HG03159 (cell line): ENCODE results near the gene CSNK1D.

Experiments used
- ATAC-seq: cut with Tn5 transposase; IDR thresholded peaks from one replicate; pipeline ENCODE4 v1.9.1; 2021; ENCODE audit warnings: mild to moderate bottlenecking, moderate library complexity; ENCODE audit not compliant: unreplicated experiment

CSNK1D gene

DNA sequence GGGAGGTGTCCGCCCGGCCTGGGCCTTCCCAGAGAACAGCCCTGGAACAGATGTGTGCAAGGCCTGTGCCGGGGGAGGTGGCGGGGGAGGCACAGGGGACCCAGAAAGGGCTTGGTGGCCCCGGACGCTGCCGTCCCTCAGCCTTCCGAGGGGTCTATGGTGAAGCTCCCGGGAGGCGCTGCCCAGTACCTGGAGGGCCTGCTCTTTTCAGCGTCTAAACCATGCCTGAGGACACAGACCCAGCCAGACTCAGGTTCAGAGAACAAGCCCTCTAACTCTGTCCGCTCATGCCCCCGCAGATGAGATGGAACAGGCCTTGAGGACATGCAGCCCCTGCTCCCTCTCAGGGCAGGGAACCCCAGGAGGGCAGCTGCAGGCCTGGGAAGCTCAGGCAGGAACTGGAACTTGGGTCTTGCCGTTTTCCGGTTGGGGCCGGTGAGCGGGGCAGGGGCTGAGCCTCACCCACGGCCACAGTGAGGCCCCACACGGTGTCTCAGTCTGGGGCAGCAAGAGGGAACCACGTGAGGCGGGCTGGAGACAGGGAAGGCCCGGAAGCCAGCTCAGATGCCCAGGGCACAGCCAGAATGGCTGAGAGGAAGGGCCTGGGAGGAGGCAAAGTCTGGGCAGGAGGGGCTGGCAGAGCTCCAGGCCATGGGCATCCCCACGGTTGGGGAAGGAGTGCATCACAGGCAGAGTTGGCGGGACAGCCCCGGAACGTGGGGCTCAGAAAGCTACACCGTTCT lies 32.1 kb downstream of the CSNK1D start:
- no peak for ATAC-seq

DNA sequence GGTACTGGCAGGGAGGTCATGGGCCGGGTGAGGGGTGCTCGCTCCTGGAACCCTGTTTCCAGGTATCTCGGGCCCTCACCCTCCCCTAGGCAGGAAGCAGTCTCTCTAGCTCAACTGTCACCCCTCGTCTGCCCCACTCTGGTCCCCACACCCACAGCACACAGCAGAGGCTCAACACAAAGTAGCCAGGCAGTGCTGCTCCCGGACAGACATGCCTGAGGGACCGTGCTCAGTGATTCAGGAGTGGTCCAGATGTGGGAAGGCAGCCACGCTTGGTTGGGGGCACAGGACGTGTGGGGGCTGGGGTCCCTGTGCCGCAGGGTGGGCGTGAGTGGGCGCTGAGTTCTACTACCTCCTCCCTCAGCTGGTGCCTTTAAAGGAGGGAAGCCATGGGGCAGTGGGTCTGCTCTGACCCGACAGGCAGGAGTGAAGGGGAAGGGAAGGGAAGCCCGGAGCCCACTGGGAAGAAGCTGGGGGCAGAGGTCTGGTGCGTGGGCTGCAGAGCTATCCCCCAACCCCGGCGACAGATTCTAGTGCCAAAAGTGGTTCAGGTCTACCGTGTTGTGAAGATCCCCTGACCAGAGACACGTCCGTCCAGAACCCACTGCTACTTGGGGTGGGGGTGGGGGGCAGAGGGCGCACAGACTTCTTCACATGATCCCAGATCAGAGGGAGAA lies 32.9 kb downstream of the CSNK1D start:
- ATAC-seq = no peak

DNA sequence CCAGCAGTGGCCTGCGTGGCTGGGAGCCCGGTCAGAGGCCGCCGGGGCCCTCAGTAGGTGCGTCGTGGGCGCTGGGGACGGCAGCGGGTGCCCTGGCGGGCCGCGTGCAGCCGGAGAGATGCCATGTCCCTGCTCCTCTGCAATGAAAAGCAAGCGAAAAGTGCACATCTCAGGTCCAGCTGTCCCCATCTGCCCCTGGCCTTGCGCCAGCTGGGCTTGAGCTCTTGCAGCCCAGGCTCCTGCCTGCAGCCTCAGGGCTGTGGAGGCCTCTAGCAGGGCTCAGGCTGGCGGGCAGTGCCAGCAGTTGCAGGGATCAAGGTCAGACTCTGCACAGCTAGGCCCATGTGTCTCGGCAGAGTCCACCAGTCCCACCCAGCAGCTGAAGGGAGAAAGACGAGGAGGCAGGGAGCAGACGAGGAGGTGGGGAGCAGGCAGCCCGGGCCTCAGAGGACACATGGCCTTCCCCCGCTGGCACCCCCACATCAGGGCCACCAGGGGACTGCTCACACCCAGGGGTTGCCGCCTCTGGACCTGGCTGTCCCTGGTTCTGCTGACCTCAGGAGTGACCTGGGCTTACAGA lies 33.5 kb downstream of the CSNK1D start:
- ATAC-seq = no peak

DNA sequence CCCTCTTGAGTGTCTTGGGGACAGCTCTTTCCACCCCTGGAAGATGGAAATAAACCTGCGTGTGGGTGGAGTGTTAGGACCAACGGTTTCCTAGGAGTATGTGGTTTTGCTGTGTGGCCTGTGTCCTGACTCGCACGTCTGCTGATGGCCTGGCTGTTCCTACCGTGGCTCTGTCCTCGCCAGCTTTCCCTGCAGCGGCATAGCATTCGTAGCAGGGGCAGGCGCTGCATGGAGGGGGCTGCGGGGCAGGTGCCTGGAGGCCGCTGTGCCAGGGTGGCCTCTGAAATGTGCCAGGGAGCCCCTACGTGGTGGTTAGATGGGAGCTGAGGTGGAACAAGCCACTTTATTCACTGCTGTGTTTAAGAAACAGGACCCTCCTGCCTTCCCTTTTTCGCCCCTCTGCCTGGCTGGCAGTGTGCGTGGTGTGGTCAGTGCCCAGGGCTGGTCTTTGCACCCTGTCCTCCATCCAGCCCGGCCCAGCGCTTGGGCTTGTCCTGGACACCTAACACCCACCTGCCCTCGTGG lies 34.0 kb downstream of the CSNK1D start:
- no peak for ATAC-seq

DNA sequence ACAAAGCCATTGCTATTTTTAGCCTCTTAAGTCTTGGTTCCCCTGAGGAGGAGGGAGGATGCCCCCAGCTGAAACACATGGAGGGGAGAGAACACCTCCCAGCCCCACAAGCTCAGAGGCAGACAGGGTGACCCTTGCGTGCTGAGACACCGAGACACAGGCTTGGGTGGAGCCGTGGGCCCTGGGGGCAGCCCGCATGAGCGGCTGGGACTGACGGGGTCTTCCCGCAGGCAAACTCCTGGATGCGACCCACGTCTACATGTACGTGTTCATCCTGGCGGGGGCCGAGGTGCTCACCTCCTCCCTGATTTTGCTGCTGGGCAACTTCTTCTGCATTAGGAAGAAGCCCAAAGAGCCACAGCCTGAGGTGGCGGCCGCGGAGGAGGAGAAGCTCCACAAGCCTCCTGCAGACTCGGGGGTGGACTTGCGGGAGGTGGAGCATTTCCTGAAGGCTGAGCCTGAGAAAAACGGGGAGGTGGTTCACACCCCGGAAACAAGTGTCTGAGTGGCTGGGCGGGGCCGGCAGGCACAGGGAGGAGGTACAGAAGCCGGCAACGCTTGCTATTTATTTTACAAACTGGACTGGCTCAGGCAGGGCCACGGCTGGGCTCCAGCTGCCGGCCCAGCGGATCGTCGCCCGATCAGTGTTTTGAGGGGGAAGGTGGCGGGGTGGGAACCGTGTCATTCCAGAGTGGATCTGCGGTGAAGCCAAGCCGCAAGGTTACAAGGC lies 34.9 kb downstream of the CSNK1D start:
- no peak for ATAC-seq

DNA sequence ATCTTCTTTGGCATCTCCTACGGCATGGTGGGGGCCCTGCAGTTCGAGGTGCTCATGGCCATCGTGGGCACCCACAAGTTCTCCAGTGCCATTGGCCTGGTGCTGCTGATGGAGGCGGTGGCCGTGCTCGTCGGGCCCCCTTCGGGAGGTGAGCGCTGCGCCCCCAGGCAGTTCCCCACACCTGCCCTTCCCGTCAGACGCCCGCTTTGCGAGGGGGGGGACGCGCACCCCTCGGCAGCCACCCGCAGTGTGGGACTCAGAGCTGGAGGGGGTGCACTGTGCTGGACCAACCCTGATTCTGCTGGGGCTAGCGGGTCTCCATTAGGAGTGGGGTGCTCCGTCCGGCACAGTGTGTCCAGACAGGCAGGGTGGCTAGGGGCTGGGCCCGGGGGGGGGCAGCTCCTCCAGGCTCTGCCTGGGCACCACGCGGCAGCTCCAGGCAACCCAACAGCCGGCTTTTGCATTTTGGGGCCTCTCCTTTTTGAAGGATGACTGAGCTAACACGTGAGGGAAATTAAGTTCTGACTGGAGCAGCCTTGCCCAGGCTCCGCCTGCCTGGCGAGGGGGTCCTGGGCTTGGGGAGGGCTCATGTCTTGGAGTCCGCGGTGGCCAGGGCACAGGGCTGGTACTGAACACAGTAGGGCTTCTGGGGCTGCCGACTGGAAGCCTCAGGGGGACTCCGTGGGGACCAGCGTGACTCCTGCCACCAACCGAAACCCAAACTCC lies 35.6 kb downstream of the CSNK1D start:
- no peak for ATAC-seq

DNA sequence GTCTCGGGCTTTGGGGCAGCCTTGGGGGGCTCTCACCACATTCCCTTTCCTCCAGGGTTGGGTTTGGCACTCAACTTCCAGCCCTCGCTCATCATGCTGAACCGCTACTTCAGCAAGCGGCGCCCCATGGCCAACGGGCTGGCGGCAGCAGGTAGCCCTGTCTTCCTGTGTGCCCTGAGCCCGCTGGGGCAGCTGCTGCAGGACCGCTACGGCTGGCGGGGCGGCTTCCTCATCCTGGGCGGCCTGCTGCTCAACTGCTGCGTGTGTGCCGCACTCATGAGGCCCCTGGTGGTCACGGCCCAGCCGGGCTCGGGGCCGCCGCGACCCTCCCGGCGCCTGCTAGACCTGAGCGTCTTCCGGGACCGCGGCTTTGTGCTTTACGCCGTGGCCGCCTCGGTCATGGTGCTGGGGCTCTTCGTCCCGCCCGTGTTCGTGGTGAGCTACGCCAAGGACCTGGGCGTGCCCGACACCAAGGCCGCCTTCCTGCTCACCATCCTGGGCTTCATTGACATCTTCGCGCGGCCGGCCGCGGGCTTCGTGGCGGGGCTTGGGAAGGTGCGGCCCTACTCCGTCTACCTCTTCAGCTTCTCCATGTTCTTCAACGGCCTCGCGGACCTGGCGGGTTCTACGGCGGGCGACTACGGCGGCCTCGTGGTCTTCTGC lies 36.3 kb downstream of the CSNK1D start:
- ATAC-seq = no peak

DNA sequence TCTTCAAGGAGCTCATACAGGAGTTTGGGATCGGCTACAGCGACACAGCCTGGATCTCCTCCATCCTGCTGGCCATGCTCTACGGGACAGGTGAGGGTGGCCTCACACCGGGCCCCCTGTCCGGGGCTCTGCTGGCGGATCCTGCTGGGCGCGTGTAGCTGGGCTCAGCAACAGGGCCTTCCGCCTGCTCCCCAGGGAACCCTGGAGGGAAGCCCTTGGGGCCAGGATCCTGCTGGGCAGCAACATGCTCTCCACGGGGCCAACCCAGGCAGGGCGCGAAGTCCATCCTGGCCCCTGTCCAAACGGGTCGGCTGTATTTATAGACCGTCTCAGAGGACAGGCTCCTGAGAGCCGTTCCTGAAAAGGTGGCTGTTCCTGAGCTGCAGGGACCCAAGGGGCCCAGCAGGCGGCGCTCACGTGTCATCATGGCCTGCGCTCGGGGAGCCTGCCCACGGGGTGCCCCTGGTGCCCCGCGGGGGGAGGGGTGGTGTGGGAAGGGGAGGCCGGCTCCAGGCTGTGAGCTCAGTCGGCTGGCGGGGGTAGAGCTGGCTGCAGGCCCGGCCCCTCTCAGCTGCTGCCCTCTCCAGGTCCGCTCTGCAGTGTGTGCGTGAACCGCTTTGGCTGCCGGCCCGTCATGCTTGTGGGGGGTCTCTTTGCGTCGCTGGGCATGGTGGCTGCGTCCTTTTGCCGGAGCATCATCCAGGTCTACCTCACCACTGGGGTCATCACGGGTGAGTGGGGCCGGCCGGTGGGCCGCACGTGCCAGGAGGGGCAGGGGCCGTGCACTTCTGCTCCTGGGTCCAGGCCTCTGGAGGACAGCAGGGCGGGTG lies 37.1 kb downstream of the CSNK1D start:
- ATAC-seq = no peak

DNA sequence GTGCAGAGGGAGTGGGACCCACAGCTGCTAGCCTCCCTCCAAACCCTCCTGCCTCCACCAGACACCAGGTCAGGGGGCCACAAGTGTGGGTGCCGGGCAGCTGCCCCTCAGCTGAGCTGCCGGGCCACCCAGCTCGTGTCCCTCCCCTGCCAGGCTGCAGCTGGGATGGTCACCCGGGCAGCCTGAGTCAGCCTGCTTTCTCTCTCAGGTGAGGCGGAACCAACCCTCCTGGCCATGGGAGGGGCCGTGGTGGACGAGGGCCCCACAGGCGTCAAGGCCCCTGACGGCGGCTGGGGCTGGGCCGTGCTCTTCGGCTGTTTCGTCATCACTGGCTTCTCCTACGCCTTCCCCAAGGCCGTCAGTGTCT lies 37.7 kb downstream of the CSNK1D start:
- no peak for ATAC-seq

DNA sequence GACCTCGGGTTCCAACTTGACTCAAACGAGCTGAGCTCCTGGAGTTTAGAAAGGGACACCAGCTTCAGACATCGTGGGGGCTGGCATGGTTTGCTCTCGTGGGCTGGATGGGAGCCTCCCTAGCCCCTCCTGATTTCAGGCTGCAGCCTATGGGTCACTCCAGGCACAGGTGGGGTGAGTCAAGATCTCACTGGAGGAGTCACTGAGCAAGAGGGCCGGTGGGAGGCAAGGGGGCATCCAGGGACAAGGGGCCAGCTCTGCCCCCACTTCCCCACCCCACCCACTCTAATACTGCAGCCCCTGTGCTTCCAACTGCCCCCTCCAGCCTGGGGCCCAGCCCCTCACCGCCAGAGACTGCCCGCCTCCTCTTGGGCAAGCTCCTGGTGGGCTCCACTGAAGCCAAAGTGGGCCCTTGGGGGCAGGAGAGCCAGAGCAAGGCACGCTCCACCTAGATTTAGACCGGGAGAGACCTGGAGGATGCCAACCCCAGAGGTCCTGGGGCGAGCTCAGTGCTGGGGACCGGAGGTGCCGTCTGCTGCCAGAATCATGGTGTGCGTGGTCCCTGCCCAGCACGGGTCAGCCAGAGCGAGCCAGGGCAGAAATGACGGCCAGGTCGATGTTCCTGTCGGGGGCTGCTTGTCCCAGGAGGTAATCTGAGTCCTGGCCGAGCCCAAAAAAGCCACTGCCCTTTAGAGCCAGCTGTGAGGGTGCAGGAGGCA lies 38.3 kb downstream of the CSNK1D start:
- ATAC-seq = no peak

DNA sequence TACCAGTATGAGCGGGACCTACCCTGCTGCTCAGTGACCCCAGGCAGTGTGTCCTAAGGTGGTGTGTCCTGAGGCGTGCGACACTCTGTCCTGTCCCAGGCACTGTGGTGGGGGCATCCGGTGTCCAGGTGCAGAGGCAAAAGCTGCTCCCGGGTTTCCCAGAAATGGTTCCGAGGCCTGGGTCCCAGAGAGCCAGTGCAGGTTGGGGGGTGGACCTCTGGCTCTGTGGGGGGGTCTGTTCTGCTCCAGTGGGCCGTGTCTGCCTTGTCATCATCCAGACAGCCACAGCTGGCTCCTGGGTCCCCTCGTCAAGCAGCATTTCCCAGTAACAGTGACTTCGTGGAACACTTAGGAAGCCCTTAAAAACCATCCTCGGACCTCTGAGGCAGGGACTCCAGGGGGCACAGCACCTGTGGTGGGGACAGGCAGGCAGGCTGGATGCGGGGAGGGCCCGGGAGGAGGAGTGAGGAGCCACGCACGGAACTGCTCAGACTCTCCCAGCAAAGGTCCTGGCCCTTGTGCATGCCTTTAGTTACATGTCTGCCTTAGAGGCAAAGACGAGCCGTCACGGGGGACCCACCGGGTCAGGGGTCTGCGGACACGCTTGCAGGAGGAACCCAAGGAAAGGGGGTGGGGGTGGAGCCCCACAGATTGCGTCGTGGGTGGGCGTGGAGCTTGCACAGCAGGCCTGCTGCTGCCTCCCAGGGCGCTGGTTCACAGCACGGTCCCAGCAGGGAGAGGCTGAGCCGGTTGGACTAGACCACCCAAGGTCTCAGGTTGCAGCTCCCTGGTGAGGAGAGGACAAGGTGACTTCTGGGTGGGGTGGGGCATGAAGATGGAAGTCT lies 39.1 kb downstream of the CSNK1D start:
- no peak for ATAC-seq

DNA sequence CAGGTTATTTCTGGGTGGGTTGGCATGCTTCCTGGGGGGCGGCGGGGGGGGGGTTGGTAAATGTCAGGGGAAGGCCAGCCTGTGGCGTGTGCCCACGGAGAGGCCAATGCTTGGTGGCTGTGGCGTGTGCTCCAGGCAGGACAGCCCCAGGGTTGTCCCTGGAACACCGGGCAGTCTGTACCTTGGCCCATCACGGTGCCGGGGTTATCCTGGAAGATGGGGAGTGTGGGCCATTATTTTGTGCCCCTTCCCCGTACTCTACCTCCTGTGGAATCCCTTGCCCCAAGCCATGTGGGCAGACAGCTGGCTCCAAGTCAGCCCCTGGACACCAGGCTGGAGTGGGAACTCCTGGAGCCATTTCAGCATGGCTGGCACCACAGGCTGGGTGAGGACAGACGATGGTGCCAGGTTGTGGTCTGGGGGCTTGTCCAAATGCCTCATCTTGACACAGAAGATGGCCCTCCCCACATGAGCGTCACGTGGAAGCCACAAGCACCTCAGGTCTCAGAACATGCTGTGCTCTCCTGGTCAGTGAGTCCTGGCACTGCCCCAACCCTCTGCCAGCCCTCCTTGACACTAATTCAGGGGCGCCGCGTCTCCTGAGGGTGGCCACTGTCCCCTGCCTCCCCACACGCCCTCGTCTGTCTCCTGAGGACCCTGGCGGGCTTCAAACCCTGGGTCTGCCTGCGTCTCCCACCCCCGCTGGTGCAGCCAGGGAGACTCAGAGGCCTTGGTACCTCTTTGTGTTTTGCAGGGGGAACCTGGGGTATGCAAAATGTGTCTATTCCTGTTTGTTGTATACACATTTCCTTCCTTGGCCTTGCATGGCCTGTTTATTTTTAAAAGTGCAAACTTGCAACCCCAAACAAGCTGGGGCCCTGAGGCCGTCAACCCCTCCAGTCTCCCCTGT lies 40.4 kb downstream of the CSNK1D start:
- no peak for ATAC-seq

DNA sequence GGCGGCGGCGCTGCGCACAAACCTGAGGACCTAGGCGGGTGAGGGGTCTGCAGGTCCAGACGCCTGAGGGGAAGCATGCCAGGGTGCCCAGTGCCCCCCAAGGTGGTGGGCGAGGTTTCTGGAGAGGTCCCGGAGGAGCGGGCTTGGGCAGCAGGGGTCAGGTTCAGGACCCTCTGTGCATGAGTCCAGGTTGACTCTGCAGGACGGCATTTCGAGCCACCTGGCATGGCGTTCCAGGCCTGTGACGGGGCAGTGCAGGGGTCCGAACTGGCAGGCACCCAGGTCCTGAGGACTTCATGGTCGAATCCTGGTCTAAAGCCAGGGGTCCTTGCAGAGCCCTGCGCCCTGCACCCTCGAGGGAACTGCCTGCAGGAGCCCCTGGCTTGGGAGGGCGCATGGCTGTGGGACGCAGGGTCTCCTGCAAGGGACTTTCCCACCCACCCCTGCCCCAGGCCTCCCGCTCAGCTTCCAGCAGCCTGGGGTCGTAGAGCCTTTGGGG lies 41.1 kb downstream of the CSNK1D start:
- ATAC-seq = no peak

DNA sequence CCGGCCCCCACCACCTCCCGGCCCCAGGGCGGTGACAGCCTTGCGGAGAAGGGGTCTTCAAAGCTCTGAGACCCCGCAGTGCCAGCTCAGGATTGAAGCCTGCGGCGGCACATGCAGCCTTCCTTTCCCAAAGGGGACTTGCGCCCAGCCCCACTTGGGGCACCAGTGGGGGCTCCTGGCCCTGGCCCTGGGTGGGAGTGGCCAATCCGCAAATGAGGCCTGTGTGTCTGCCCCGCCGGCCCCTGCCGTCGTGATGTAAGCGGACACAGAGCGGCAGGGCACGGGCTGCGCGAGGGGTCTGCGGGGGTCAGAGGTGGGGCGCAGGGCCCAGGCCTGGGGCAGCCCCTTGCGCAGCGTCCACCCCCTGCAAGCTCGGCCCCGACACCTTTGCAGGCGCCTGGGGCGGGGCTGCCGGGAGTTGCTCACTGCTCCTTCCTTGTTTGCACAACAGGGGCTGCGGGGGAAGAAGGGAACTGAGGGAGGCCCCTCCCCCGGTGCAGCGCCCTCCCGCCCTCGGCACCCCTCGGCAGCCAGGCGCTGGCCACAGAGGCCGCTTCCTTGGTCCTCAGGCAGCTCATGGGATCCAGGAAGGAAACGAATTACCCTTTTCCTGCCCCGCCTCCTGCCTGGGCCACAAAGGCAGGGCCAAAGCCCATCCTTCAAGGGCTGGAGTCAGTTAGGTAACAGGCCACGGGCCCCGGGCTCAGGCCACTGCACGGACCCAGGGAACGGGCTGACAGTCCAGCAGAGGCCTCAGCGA lies 41.8 kb downstream of the CSNK1D start:
- ATAC-seq = no peak

DNA sequence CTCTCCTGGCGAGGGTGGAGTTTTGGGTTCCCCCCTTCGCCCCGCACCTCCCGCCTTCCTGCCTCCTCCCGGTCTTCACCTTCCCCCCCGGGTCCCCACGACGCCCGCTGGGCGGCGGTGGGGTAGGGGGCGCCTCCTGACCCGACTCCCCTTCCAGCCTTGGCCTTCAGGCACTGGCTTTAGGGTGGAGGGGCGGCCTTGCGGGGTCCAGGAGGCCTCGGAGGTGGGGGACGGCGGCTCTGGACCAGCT lies 42.3 kb downstream of the CSNK1D start:
- no peak for ATAC-seq

DNA sequence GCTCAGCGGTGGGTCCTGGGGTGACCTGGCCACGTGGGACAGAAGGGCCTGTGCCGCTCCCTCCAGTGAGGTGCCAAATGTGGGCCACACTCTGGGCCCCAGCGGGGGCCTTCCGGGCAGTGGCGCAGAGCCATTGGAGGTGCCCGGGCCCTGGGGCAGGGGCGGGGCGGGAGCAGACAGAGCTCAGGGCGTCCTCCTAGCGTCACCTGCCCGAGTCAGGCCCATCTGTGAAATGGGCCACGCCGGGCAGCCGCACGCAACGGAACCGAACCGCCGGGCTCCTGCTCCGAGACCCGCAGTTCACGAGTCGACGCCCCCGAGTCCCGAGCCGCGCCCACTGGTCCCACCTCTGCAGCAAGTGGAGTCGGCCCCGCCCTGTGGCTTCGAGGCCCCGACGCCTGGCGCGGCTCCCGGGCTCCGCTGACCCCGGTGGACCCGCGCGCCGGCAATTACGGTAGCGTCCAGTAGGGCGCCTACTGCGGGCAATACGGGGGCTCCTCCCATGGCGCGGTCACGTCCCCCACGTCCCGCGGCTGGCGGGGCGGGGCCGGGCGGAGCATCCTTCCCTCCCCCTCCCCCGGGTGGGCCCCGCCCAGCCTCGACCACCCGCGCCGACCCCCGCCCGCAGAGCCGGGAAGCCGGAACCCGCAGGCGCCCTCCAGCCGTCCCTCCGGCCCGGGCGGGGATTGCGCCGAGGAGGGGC lies 42.7 kb downstream of the CSNK1D start:
- no peak for ATAC-seq
